NOMO-1 treated with dmso at 0.1 percent for 144 hours (cell line): ENCODE measurements around the gene THOC5.

ENCODE experiments used
- DNase-seq: peaks from one replicate; lab custom pipeline; 2025; ENCODE audit not compliant: unreplicated experiment; lab: John Stamatoyannopoulos, UW

The THOC5 gene

GRCh38 chr22:29478326-29479276 is 75.0 kb downstream of the THOC5 start:
- DNase-seq, result no peak

GRCh38 chr22:29477723-29478318 is 75.7 kb downstream of the THOC5 start:
- DNase-seq, result no peak

- no peak for DNase-seq
Measured at GRCh38 chr22:29476116-29476515, 77.4 kb downstream of the THOC5 start.

- DNase-seq, result no peak
Measured at GRCh38 chr22:29475550-29475949, 78.0 kb downstream of the THOC5 start.

GRCh38 chr22:29473001-29473400 is 80.6 kb downstream of the THOC5 start:
- DNase-seq, result no peak

- peak; percentile 8 for DNase-seq
Measured at GRCh38 chr22:29470159-29470855, 83.2 kb downstream of the THOC5 start.

- DNase-seq, result no peak
Measured at GRCh38 chr22:29469755-29470154, 83.8 kb downstream of the THOC5 start.

- no peak for DNase-seq
Measured at GRCh38 chr22:29464581-29464980, 89.0 kb downstream of the THOC5 start.

GRCh38 chr22:29463629-29464028 is 89.9 kb downstream of the THOC5 start:
- DNase-seq, result no peak

GRCh38 chr22:29461263-29461662 is 92.3 kb downstream of the THOC5 start:
- no peak for DNase-seq

- DNase-seq, result no peak
Measured at GRCh38 chr22:29459773-29460172, 93.8 kb downstream of the THOC5 start.

GRCh38 chr22:29458551-29458950 is 95.0 kb downstream of the THOC5 start:
- DNase-seq, result no peak

- no peak for DNase-seq
Measured at GRCh38 chr22:29457730-29458129, 95.8 kb downstream of the THOC5 start.

- no peak for DNase-seq
Measured at GRCh38 chr22:29456211-29456671, 97.3 kb downstream of the THOC5 start.
